HG03135 (cell line): ENCODE results near the gene XYLT1.
"Not testable (repeated sequence)": the region's sequence is repeated elsewhere in the genome, so short reads cannot be mapped to it uniquely, and the experiment has no call there.

ENCODE experiments used
- ATAC-seq: cut with Tn5 transposase; IDR thresholded peaks from one replicate; pipeline ENCODE4 v1.9.1; 2021; ENCODE audit warnings: mild to moderate bottlenecking, moderate library complexity; ENCODE audit not compliant: unreplicated experiment

The XYLT1 gene

DNA sequence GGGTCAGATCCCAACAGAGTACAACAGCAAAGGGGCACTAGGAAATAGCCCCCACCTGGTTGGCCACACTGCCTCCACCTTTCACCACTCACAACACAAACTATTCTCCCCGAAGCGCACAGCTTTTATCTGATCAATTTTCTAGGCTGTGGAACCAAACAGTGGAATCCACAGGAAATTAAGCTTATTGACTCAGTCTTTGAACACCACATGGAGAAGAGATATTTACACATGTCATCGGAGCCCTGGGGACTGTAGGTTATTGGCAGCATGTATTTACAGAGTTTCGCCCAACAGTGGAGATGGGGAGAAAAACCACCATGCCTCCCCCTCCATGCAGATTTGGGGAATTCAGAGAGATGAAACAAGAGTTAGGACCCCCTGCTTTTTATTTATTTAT lies 154.8 kb downstream of the XYLT1 start:
- ATAC-seq = no peak

- no peak for ATAC-seq
These were observed 156.8 kb downstream of the XYLT1 start for GRCh38 chr16:17313793-17314547.

DNA sequence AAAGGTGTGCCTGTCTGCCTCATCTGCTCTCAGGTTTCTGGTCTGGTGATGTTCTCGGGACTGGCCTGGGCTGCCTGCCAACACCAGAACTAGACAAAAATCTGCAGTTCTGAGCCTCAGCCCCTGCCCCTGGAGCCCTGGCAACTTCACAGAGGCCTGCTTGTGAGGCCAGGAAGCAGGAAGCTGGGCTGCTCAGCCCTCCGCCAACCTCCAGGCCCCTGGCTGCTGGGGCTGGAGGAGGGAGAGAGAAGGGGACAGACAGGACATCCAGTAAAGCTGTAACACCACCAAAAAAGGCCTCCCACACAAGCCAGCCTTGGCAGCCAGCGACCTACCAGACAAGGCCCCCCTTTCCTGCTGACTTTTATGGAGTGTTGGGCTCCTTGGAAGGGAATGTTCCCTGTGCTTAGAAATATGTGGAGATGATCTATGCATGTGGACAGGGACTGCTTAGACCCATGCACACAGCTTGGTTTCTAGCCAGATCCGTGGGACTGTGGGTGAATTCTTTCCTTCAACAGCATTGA lies 157.6 kb downstream of the XYLT1 start:
- no peak for ATAC-seq

DNA sequence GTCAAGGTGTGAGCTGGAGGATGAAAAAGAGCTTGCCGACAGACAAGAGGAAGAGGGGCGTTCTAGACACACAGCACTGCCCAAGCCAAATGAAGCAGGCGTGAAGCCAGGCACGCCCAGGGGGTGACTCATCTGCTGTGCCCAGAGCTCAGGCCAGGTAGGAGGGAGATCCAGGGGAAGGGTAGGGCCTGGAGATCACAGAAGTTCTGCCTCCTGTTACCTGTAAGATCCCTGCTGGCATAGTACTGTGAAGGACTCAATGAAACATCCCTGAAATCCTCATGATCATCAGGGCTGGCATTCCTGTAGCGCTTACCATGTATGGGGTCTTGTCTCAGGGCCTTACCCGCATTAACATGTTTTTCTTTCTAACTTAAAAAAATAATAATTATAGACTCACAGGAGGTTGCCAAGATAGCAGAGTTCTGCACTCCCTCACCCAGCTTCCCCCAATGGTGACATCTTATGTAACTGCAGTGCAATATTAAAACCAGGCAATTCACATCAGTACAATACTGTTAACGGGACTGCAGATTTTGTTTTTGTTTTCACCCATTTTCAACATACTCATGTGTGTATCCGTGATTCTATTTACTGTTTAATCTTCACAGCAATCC lies 158.6 kb downstream of the XYLT1 start:
- ATAC-seq = no peak

DNA sequence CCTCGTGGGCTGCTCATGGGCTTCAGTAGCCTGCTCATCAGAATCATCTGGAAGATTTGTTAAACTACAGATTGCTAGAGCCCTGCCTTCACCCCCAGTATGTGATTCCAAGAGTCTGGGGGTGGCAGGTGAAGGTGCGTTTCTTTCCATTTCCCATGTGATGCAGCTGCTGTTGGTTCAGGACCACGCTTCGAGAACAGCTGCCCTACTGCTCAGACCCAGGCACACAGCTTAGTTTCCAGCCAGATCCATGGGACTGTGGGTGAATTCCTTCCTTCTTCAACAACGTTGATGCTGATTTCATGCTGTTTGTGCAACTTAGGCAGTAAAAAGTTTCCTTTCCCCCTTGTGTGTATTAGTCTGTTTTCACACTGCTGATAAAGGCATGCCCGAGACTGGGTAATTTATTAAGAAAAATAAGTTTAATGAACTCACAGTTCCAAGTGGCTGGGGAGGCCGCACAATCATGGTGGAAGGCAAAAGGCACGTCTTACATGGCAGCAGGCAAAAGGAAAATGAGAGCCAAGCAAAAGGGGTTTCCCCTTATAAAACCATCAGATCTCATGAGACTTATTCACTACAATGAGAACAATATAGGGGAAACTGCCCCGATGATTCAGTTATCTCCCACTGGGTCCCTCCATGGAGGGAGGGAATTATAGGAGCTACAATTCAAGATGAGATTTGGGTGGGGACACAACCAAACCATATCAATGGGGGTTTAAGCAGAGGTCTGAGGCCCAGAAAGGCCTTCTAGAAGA lies 159.2 kb downstream of the XYLT1 start:
- ATAC-seq = no peak

GRCh38 chr16:17309510-17309909 lies 161.2 kb downstream of the XYLT1 start:
- ATAC-seq = no peak

GRCh38 chr16:17308186-17308585 lies 162.6 kb downstream of the XYLT1 start:
- no peak for ATAC-seq

DNA sequence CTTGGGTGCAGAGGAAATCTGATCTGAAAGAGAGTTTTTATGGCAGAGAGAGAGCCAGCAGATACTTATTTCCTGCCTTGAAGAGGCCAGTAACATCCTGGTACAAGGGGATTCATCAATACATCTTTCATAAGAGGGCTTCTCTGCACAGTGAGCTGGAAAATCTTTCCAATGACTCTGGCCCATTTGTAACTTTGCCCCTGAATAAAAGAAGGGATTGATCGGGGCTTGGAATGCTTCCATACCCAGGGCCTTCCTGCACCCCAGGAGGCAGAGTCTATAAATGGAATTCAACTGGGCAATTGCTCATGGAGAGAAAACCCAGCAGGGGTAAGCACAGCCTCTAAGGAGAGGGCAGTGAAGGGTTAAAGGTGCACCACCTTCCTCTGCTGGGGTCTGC lies 163.3 kb downstream of the XYLT1 start:
- no peak for ATAC-seq

DNA sequence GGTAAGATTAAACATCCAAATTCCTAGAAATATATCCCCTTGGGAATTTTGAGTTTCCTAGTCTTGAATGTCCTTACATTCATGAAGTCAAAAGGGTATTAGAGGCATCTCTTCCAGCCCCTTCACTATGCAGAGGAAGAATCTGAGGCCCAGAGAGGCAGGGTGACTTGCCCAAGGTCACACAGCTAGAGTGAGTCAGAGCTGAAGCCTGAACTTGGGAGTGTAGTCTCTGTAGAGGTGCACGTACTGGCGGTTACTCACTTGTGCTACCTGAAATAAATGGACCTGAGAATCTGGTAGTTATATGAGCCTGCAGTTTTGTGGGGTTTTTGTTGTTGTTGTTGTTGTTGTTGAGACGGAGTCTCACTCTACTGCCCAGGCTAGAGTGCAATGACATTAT lies 164.0 kb downstream of the XYLT1 start:
- ATAC-seq = no peak

- not testable (repeated sequence) for ATAC-seq
These were observed 164.5 kb downstream of the XYLT1 start for GRCh38 chr16:17306211-17306610.

DNA sequence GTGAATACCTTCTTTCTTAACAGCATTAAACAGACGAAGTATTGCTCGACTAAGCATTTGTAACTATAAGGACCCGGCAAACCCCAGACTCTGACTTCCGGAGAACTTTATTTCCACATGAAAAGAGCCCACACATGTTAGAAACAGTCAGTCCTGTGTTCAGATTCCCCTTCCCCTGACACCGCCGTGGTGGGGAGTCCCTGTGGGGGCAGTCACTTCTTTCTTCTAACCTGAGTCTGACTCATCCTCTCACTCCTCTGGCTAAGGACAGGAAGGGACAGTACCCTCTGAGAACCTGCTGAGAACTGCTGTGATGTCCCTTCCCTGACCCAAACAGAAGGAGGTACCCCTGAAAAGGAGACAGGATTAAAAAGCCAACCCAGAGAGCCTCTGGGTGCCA lies 165.1 kb downstream of the XYLT1 start:
- no peak for ATAC-seq

DNA sequence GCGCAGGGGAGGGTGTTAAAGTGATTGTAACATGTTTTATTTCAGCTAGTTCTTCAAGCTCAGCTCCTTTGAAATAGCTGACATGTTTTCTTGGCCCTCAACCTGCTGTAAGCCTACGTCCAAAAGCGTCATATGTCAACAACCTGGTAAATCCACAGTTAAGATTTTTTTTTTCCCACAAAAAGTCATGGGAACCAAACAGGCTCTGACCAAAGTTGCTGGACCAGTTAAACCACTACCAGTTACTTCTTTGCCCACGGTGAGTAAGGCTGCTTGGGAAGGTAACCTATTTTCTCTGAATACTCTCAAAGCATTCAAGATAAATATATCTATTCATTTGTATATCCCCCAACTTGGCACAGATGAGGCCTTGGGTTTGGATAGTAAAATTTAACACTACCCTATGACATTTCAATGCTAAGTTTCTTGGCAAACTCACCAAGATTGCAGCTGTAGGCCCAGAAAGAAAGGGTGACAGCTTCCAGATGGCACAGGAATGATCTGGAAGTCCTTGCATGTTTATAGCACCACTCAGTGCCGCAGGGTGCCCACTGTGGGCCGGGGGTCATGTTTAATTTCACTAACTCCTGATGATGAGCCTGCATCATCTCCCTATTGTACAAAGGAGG lies 166.2 kb downstream of the XYLT1 start:
- no peak for ATAC-seq

- ATAC-seq = no peak
These were observed 166.7 kb downstream of the XYLT1 start for GRCh38 chr16:17304106-17304490.

DNA sequence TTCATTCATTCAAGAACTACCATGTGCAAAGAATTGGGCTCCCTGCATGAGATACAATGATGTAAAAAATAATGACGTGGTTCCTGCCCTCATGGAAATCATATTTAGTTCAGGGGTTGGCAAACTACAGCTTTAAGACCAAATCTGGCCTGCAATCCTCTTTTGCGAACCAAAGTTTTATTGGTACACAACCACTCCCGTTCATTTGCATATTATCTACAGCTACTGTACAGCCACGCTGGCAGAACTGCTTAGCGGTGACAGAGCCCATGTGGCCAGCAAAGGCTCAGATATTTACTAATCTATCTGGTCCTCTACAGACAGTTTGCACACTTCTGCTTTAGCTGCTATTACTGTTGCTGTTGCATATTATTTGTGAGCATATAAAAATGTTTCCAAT lies 167.7 kb downstream of the XYLT1 start:
- no peak for ATAC-seq

GRCh38 chr16:17302620-17303019 lies 168.1 kb downstream of the XYLT1 start:
- no peak for ATAC-seq

DNA sequence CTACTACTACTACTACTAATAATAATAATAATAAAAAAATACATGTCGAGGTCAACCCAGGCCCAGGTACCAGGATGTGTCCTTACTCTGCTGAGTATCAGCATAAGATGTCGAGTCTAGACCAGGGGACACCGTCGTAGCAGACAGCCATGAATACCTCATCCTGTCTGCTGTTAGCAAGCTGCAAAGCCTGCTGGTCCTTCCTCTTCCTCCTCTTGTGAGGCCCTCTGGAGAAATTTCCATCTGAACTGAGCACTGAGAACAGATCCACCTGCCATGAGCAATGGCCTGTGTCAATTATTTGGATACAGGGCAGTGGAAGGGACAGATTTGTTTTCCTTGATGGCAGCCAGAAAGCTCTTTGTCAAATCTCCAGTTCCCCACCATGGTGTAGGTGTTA lies 168.5 kb downstream of the XYLT1 start:
- peak; percentile 12 for ATAC-seq

DNA sequence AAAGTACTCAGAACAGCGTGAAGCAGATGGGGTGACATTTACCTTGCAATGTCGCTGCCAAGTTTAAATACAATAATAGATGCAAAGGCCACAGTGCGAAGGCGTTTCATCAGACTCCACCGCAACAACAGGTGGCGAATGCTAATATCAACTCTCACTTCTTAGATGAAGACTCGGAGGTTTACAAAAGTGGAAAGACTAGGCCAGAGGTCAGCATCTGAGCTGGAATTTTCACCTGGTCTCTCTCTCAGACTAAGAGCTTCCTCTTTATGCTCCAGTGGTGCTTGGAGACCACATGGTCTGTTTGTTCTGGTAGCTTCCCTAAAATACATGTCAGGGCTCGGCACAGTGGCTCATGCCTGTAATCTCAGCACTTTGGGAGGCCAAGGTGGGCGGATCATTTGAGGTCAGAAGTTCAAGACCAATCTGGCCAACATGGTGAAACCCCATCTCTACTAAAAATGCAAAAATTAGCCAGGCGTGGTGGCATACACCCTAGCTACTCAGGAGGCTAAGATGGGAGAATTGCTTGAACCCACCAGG lies 169.1 kb downstream of the XYLT1 start:
- ATAC-seq = peak; percentile 85

DNA sequence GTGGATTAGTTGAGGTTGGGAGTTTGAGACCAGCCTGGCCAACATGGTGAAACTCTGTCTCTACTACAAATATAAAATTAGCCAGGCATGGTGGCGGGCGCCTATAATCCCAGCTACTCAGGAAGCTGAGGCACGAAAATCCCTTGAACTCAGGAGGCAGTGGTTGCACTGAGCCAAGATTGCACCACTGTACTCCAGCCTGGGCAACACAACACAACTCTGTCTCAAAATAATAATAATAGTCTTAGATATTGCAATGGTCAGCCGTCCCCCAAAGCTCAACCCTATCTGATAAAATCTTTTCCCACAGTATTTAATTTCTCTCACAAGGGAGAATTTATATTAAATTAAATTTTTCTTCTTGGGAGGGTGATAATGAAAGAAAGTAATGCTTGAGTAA lies 169.6 kb downstream of the XYLT1 start:
- no peak for ATAC-seq

GRCh38 chr16:17299790-17300189 lies 171.0 kb downstream of the XYLT1 start:
- no peak for ATAC-seq

- ATAC-seq = no peak
These were observed 172.5 kb downstream of the XYLT1 start for GRCh38 chr16:17298238-17298637.

DNA sequence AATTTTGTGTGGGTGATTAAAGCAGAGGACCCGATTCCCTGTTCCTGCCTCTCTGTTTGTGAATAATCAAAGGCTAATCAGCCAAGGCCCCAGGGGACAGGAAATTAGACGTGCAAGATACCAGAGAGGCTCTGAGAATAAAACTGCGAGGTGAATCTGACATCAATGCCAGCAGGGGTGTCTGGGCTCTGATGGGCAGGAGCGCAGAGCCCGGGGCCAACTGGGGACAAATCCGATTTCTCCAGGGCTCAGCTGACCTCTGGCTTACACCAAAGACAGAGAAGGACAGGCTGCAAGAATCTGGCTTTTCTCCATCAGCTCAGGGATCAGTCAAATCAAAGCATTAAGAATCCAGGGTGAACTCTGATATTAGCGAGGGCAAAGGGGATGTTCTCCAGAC lies 174.3 kb downstream of the XYLT1 start:
- ATAC-seq = no peak
